ENCODE data around the gene ADGRB3.
"Not testable (repeated sequence)": the region's sequence is repeated elsewhere in the genome, so short reads cannot be mapped to it uniquely, and the experiment has no call there.

Gene ADGRB3

GRCh38 chr6:69111301-69111700, 476.2 kb downstream of the ADGRB3 start:
- Histone ChIP-seq H3K4me3 (replicated peaks; ENCODE audit: low read depth, low read length) (no peak overlapping the region), H3K36me3 (ENCODE audit: control insufficient read depth, insufficient read depth, low read length) (no peaks in the 10 kb centered on the region), H3K27me3 (replicated peaks; ENCODE audit: control insufficient read depth, insufficient read depth, low read length) (no peaks in the 10 kb centered on the region)
- no peak for TF ChIP-seq CTCF (IDR thresholded peaks at IDR 0.05; ENCODE audit: insufficient read depth, low read length, poor library complexity, severe bottlenecking)
- no peak for DNase-seq (ENCODE audit: extremely low read depth, insufficient read length)

- no peak for DNase-seq (ENCODE audit: extremely low read depth, insufficient read length)
- TF ChIP-seq CTCF (IDR thresholded peaks at IDR 0.05; ENCODE audit: insufficient read depth, low read length, poor library complexity, severe bottlenecking) = no peak
- no peaks in the 10 kb centered on the region for H3K36me3 ChIP-seq (ENCODE audit: control insufficient read depth, insufficient read depth, low read length)
Observed at GRCh38 chr6:69116658-69117057, 481.6 kb downstream of the ADGRB3 start.

GRCh38 chr6:69121461-69122406, 486.7 kb downstream of the ADGRB3 start:
- not testable (repeated sequence) for H3K36me3 ChIP-seq (ENCODE audit: control insufficient read depth, insufficient read depth, low read length); DNase-seq (ENCODE audit: extremely low read depth, insufficient read length); H3K27me3 ChIP-seq (replicated peaks; ENCODE audit: control insufficient read depth, insufficient read depth, low read length); H3K4me3 ChIP-seq (replicated peaks; ENCODE audit: low read depth, low read length)

More at GRCh38 chr6:69116658-69117057, 481.6 kb downstream of the ADGRB3 start:
- H3K4me3 ChIP-seq (replicated peaks; ENCODE audit: low read depth, low read length) = no peak overlapping the region
- no peaks in the 10 kb centered on the region for H3K27me3 ChIP-seq (replicated peaks; ENCODE audit: control insufficient read depth, insufficient read depth, low read length)

GRCh38 chr6:69122407-69122773, 487.3 kb downstream of the ADGRB3 start:
- H3K27me3 ChIP-seq (replicated peaks; ENCODE audit: control insufficient read depth, insufficient read depth, low read length) = no peaks in the 10 kb centered on the region
- DNase-seq (ENCODE audit: extremely low read depth, insufficient read length) = no peak
- H3K36me3 ChIP-seq (ENCODE audit: control insufficient read depth, insufficient read depth, low read length) = no peaks in the 10 kb centered on the region
- TF ChIP-seq CTCF (IDR thresholded peaks at IDR 0.05; ENCODE audit: insufficient read depth, low read length, poor library complexity, severe bottlenecking) = no peak
- H3K4me3 ChIP-seq (replicated peaks; ENCODE audit: low read depth, low read length) = no peak overlapping the region

- Histone ChIP-seq H3K4me3 (replicated peaks; ENCODE audit: low read depth, low read length) (no peak overlapping the region), H3K27me3 (replicated peaks; ENCODE audit: control insufficient read depth, insufficient read depth, low read length) (no peaks in the 10 kb centered on the region), H3K36me3 (ENCODE audit: control insufficient read depth, insufficient read depth, low read length) (no peaks in the 10 kb centered on the region)
- no peak for TF ChIP-seq CTCF (IDR thresholded peaks at IDR 0.05; ENCODE audit: insufficient read depth, low read length, poor library complexity, severe bottlenecking)
- no peak for DNase-seq (ENCODE audit: extremely low read depth, insufficient read length)
Observed at GRCh38 chr6:69128411-69128810, 493.3 kb downstream of the ADGRB3 start.

- H3K27me3 ChIP-seq (replicated peaks; ENCODE audit: control insufficient read depth, insufficient read depth, low read length) = no peaks in the 10 kb centered on the region
- H3K36me3 ChIP-seq (ENCODE audit: control insufficient read depth, insufficient read depth, low read length) = no peaks in the 10 kb centered on the region
- H3K4me3 ChIP-seq (replicated peaks; ENCODE audit: low read depth, low read length) = no peak overlapping the region
- no peak for TF ChIP-seq CTCF (IDR thresholded peaks at IDR 0.05; ENCODE audit: insufficient read depth, low read length, poor library complexity, severe bottlenecking)
- no peak for DNase-seq (ENCODE audit: extremely low read depth, insufficient read length)
Observed at GRCh38 chr6:69129046-69129445, 494.0 kb downstream of the ADGRB3 start.

Measured in GM06990 (cell line).